Fibroblast of skin of right biceps (primary cell): Measurements from ENCODE around the gene ST6GALNAC4.

Source experiments
- DNase-seq: peaks from one replicate; pipeline ENCODE4 v3.0.0-alpha.2; 2013

The ST6GALNAC4 gene

DNA sequence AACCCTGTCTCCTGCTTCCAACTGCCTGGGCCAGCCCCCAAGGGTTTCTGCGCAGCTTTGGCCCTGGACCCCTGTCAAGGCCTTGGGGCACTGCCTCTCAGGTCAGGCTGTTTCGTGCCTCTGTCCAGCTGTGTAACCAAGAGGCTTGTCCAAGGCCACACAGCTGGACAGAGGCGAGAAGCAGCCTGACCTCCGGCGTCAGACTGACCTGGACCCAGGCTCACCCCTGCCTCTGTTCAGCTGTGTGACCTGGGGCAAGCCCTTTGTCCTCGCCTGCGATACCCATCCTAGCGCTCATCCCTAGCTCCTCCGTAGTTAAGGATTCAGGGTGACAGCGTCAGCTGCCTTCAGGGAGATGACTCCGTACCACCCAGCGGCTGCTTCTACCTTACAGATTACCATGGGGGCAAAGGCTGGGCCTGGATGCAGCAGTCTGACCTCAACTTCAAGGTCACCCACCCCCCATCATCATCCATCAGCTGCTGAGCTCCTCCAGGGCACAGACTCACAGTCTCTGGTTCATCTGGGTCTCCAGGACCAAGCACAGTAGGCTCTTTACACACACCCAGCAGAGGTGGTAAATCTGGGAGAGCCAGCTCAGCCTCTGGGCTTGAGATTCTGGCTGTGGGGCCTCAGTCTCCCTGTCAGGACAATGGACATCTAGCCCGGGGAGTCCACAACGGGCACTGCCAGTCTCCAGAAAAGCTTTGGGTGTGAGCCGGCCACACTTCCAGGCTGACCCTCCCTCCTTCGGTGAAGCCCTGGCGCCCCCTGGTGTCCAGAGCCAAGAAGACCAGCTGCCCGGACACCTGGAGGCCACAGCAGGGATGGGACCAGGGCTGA, 47.3 kb downstream of the ST6GALNAC4 start:
- peak; percentile 73 for DNase-seq

DNA sequence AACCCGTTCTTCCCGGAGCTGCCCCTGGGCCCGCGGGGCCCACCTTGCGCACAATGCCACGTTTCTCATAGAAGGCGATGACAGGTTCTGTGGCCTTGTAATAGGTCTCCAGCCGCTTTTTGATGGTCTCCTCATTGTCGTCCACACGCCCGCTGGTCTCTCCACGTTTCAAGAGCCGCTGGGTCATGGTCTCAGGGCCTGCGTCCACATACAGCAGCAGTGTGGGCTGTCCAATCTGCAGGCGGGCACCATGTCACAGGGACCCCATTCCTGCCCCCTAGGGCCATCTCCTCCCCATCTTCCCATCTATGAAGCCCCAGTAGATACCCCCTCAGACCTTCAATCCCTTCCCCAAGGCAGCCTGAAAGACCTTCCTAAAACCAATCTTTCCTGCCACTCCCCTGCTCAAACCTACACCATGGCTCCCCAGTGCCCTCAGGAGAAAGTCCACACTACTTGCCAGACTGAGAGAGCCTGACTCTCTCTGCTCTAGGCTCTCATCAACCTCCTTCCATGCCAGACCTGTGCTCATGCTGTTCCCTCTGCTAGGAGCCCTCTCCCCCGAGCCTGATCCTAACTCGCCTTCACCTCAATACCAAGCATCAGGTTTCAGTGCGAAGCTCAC, 48.5 kb downstream of the ST6GALNAC4 start:
- DNase-seq, result no peak

DNA sequence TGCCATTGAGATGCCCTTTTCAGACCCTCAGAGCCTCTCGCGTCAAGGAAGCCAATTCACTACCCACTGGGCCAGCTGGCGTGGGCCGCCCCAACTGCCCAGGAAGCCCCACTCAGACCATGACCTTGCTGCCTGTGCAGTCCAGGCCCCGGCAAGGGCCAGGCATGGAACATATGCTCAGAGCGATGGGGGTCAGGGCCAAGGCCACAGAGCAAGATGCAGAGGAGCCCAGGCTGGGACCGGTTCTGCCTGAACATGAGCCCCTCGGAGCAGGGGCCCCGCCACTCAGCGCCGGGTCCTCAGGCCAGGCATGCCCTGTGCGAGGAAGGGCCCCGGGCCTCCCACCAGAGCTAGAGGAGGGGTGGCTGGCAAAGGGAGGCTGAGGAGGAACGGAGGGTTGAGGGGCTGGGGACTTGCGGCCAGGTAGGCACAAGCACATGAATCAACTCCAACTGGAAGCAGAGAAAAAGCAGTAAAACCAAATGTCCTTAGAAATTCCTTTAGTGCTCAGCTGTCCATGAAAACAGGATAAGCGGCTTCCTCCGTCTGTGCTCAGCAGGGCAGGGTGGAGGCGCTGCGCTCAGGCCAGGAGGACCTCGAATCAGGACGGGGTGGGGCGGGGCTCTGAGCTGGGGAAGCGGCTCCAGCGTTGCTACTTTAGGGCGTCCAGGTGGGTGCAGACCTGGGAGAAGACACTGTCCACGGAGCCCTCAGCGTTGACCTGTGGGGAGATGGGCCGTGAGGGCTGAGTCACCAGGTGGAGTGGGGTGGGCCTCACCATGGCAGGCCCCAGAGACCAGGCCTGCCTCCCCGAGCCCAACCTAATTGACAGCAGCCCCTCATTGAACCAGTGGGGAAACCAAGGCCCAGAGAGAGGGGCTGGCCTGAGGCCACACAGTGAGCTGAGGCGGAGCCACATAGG, 49.2 kb downstream of the ST6GALNAC4 start:
- no peak for DNase-seq

DNA sequence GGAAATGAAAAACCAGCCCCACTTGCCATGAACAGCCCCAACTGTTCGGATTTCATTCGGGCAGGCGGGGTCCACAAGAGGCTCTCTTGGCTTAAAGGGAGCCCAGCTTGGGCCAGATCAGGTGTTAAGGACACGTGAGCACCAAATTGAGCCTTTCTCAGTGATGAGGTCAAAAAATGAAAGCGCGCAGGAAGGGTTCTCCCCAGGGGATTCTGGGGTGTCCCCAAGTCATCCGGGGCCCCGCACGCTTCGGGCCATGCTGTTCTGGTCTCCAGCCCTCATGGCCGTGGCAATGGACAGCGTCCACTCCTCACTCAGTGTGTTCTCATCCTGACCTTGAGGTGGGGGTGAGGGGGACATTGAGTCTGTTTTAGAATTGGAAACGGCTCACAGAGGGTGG, 50.3 kb downstream of the ST6GALNAC4 start:
- no peak for DNase-seq

DNA sequence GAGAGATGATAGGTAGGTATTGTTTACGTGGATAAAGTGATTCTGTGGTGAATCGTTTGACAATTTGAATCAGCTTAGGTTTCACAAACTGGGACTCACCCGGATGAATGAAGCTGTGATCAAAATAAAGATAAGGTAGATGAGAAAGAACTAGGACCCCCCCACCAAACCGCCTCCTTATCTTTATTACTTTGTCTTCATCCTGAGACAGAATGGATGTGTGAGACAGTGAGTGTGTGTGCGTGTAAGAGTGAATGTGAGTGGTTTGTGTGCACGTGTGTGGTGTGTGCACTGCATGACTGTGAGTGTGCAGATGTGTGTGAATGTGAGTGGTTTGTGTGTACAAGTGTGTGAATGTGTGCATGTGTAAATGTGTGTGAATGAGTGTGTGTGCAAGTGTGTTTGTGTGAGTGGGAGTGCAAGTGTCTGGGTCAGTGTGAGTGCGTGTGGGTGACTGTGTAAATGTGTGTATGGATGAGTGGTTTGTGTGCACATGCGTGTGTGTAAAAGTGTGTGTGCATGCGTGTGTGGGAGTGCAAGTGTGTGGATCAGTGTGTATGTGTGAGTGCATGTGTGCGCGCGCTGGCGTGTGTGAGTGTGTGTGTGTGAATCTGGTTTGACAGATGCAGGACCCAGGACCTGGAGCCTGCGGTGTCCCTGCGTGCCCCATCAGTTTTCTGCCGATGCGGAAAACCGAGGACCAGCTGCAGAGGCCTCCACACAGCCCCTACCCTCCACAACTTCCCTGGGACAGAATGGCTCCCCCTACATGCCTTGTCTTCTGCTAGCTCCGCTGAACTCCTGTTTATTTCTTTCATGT, 51.0 kb downstream of the ST6GALNAC4 start:
- no peak for DNase-seq

DNA sequence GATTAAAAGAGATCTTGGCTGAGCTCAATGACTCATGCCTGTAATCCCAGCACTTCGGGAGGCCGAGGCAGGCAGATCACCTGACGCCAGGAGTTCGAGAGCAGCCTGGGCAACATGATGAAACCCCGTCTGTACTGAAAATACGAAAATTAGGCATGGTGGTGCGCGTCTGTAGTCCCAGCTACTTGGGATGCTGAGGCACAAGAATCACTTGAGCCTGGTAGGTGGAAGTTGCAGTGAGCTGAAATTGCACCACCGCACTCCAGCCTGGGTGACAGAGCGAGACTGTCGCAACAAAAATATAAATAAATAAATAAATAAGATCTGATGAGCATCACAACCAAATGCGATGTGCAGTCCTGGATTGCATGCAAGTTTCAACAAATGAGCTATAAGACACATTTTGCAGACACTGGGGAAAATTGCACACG, 53.6 kb downstream of the ST6GALNAC4 start:
- DNase-seq, result no peak

DNA sequence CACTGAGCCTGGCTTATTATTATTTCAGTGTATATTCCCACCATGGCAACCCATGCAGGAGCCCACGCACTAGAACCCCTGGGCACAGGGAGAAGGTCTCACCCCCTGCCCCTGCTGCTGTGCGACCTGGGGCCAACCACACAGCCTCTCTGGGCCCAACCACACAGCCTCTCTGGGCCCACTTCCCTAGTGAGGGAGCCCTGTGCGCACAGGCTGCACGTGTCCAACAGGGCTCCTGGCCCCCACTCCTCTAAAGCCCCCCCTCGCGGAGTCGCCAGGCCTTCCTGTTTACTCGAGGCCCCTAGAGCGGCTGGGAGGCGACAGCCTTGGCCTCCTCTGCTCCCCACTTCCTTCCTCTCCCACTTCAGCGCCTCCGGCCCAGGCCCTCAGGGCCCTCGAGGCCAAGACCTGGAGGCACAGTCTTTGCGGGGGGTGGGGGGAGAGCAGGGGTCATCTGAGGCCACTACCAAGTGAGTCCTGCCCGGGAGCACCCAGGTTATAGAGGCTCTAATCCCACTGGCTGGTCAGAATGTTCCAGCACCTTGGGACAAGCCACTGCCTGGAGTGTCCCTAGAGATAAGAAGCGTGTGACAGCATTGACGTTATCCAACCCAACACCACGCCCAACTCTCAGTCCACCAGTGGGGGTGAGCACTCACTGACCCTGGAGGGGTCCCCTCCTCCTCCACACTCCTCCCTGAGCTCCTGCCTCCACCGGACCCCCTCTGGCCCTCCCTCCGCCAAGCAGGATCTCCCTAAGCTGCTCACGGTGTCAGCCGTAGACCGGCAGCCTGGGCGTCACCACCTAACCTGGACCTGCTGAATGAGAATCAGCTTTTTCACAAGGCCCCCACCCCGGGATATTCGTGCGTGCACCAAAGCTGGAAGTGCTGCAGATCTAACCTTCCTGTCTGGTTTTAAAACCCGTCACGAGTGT, 54.5 kb downstream of the ST6GALNAC4 start:
- no peak for DNase-seq

DNA sequence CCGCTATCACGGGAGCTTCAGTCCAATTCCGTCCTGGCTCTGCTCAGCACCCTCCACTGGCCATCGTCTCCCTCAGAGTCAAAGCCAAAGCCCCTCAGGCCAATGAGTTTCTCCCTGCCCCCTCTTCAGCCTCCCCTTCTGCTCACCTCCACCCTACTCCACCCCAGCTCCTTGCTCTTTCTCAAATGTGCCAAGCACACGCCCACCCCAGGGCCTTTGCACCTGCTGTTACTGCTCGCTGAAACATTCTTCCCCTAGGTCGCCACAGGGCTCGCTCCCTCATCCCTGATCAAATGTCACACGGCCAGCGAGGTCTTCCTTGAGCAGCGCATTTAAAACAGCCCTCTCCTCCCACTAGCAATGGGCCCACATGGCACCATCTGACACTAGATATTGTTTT, 56.1 kb downstream of the ST6GALNAC4 start:
- DNase-seq, result no peak

DNA sequence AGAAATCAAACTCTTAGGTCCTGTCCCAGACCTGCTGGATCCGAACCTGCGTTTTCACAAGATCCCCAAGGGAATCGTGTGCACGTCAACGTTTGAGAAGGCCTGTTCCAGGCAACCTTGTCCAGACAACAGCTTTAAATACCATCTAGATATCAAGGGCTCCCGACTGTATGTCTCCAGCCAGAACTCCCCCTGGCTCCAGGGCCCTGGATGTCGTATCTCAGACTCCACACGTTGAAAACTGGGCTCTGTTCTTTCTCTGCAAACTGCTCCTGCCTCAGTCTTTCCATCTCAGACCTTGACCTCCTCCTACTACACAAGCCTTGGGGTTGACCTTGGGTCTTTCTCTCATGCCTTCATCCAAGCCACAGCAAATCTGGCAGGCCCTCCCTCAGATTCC, 56.6 kb downstream of the ST6GALNAC4 start:
- no peak for DNase-seq

DNA sequence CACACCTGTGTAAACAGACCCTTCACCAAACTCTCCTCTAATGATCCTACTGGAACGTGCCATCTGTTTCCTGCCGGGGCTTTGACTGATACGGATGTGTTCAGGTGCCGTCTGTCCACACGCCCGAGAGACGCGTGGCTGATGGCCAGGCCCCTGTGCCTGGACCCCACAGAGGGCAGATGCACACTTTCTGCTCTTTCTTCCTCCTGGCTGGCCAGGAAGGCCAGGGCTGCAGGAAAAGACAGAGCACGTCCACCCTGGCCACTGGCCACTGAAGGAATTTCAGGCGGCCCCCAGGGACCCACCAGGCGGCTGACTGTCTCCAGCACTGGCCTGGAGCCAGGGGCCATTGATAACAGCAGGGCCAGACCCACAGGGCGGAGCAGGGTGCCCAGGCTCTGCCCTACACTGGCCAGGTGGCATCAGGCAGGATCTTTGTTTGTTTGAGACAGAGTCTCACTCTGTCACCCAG, 58.8 kb downstream of the ST6GALNAC4 start:
- DNase-seq, result peak; percentile 44
